Suprapubic skin (tissue), 3 donors: Measurements from ENCODE around the gene SMIM29.

Experiments used
- CTCF ChIP-seq, 2 donors: fragments of 200-600 bp in 1 of 2; fragments of 450-650 bp in 1 of 2; sonication (generic) in 1 of 2; IDR thresholded peaks; one replicate each; pipeline ENCODE4 v1.5.1; 2016 to 2019; ENCODE audit warnings: antibody characterized with exemption in 2 of 2, mild to moderate bottlenecking in 1 of 2, moderate library complexity in 1 of 2
- POLR2A ChIP-seq, 2 donors: fragments of 450-650 bp; IDR thresholded peaks; one replicate each; pipeline ENCODE4 v1.6.1; 2017; ENCODE audit warnings: antibody characterized with exemption in 2 of 2, mild to moderate bottlenecking in 2 of 2, moderate library complexity in 2 of 2

GRCh38 chr6:34289137-34289536 is 40.3 kb upstream of the SMIM29 start:
- no peak for TF ChIP-seq CTCF (IDR thresholded peaks at IDR 0.05)
- no peak for TF ChIP-seq POLR2A (IDR thresholded peaks at IDR 0.05)
